Measurements from ENCODE around the gene TMEM132E.

TMEM132E gene

DNA sequence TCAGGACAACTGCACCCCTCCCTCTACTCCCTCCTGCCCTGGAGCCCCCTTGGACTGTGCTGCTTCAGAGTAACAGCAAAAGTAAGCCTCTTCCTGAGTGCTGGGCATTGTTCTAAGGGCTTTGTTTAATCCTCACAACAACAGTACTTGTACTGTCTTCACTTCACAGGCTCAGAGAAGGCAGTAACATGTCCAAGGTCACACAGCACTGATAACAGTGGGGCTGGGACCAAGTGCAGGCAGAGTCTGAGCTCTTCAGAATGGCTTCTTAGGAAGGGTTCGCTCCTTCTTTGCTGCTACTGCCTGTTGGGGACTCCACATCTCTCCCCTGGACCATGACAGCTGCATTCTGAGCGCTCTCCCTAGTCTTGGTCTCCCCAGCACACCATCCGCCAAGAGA is 24.6 kb downstream of the TMEM132E start:
- DNase-seq, result no peak

DNA sequence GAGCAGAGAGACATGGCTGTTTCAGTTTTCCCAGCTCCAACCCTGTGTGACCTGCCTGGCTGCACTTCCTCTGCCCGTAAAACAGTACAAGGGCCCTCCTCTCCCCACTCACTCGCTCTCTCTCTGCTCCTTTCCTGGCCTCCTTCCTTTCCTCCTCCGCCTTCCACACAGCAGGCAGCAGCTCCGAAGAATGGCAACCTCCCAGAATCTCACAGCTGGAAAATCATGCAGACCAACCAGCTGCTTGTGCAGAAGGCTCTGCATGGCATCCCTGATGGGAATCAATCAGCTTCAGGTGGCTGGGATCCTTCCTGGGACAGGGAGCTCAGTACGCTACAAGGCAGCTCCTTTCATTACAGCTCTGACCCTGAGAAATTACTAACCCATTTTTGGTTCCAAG is 27.4 kb downstream of the TMEM132E start:
- peak; percentile 44 for DNase-seq

GRCh38 chr17:34607917-34608316 is 28.5 kb downstream of the TMEM132E start:
- no peak for DNase-seq

DNA sequence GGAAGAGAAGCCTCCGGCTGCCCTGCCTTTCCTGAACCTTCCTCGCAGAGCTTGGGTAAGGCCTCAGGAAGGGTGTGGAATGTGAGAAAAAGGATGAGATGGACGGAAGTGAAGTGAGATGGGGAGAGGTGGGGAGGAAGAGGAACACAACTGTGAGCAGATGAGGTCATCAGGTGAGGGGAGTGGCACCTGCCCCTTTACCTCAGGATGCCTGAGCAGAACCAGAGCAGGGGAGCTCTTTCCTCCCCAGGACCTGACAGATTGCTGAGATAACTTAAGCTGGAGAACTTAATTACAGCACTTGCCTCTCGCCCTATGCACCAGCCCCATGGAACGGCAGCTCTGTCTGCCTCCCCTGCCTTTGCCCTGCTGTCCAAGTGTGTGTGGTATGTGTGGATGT is 29.8 kb downstream of the TMEM132E start:
- DNase-seq, result peak; percentile 29

DNA sequence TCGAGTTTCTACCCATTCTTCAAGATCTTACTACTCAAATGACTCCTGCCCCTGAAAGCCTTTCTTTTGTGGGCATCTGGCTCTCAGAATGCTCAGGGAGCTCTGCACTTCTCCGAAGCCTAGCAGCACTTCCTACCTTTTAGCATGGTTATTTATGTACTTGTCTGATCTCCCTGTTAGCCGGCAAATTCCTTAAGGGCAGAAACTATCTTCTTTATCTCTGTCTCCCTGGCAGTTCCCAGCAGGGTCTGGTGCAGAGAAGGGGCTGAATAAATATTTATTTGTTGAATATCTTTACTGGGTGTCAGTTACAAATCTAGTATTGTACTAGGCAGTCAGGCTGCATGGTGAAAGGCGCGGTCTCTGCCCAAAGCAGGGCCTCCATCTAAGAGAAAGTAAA is 30.7 kb downstream of the TMEM132E start:
- no peak for DNase-seq

- DNase-seq, result no peak
These were observed 31.1 kb downstream of the TMEM132E start for GRCh38 chr17:34610506-34610905.

DNA sequence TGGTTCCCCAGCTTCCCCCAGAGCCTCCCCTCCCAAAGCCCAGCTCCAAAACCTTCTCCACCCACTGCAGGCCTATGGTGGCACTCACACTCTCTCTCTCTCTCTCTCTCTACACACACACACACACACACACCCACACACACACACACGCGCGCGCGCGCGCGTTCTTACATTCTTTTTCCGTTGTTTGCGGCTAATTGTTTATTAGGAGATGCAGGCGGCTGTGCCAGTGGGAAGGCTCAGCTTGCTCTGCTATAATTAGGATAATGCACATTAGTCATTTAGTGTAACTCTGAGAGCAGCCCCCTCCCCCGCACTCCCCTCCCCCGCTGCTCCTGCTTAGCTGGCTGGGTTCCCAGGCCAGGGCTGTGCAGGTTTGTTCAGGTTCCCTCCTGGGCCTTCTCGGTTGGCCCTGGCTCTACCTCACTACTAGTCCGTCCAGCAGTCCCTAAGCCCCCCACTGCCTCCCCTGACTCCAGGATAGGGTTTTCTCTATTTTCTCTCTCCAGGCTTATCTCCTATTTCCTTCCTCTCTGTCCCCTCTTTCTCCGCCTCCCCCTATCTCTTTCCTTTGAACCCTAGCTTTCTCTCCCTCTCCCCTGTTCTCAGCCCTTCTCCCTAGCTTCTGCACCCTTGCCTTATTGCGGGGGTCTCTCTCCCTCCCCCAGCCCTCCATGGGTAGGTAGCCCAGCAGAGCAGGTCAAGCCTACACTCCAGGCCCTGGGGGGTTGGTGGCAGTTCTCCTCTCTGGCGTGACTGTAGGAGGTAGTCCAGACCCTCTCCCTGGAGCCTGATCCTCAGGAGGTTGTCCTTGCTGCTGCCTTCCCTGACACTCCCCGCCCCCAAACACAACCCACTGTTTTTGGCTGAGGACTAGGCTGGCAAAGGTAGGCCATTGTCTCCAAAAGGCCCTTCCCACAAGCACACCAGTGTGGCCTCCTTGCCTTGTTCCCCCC is 34.0 kb downstream of the TMEM132E start:
- DNase-seq, result peak; percentile 94

- DNase-seq, result peak; percentile 67
These were observed 35.3 kb downstream of the TMEM132E start for GRCh38 chr17:34614698-34615097.

DNA sequence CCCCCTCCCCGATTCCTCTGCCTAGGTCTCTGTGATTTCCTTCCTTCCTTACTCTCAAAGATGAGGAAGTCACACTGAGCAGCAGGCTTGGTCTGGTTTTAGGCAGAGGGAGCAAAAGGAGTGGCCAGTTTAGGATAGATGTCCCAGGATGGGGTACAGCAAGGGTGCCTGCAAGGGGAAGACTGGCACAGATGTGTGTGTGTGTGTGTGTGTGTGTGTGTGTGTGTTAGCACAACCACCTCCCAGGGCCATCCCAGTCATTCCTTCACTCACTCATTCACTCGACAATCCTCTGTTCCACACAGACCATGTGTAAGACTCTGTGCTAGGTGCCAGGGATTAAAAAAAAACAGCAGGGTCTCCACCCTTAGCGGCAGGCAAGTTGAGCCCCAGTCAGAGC is 35.9 kb downstream of the TMEM132E start:
- DNase-seq, result no peak

- DNase-seq, result peak; percentile 99
These were observed 36.8 kb downstream of the TMEM132E start for GRCh38 chr17:34616148-34616547.

DNA sequence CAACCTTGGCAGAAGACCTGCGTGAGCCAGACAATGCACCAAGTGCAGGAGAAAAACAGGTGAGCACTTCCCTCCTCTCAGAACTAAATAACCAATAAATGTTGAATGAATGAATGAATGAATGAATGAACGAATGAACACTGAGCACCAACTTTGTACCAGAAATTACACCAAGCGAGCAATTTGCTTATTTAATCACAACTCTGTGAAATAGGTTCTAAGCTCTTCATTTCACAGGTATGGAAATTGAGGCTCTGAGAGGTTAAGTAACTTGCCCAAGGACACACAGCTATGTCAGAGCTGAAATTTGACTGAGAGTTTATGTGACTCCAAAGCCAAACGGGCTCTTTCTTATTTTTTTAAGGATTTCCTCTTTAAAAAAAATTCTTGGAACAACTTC is 38.0 kb downstream of the TMEM132E start:
- DNase-seq, result no peak

DNA sequence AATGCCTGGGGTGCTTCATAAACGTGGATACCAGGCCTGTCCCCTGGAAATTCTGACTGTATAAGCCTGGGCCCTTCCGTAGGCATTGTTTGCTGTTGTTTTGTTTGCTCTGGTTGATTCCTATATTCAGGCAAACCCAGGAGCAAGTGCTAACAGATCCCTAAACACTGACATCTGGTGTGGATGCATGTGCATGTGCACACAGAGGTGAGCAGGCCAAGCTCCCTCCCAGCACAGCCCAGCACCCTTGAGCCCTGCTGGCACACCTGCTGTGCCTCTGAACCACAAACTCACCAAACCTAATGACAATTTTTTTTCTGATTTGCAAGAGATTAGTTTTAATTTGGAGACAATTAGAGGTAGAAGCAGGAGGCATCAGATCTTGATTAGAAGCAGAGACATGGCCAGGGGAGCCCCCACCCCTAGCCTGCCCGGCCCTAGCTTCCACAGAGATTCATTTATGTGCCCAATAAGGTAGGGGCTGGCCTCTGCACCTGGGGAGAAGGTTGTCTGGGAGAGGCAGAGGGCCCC is 40.4 kb downstream of the TMEM132E start:
- peak; percentile 98 for DNase-seq

- peak; percentile 76 for DNase-seq
These were observed 41.1 kb downstream of the TMEM132E start for GRCh38 chr17:34620458-34620857.

DNA sequence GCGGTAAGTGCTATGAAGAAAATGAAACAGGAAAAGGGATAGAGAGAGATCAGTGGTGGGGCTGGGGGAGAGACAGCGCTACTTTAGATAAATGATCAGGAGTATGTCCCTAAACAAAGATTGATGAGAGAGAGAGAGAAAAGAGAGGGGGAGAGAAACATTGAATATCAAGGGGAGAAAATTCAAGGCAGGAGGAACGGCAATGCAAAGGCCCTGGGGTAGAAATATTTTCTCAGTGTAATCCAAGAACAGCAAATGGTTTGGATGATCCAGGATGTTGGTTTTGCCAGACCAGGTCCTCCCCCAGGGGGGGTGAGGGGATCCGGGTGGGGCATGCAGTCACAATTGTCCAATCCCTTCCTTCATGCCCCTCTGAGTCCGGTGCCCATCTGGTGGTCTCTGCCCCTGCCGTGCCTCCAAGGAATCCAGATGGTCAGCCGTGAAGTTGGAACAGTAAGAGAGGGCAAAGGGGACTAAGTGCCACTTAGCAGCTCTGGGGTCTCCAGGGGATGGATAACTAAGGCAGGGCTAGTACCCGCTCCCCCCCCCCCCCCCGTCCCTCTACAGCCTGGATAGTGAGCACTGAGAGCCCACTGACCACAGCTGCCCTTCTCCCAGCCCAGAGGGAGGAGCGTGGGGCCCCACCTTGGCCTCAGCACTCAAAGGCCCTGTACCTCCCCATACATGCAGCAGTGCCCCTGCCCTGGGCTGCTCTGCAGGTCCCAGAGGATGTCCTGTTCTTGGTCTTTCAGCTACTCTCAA is 43.7 kb downstream of the TMEM132E start:
- DNase-seq, result no peak

DNA sequence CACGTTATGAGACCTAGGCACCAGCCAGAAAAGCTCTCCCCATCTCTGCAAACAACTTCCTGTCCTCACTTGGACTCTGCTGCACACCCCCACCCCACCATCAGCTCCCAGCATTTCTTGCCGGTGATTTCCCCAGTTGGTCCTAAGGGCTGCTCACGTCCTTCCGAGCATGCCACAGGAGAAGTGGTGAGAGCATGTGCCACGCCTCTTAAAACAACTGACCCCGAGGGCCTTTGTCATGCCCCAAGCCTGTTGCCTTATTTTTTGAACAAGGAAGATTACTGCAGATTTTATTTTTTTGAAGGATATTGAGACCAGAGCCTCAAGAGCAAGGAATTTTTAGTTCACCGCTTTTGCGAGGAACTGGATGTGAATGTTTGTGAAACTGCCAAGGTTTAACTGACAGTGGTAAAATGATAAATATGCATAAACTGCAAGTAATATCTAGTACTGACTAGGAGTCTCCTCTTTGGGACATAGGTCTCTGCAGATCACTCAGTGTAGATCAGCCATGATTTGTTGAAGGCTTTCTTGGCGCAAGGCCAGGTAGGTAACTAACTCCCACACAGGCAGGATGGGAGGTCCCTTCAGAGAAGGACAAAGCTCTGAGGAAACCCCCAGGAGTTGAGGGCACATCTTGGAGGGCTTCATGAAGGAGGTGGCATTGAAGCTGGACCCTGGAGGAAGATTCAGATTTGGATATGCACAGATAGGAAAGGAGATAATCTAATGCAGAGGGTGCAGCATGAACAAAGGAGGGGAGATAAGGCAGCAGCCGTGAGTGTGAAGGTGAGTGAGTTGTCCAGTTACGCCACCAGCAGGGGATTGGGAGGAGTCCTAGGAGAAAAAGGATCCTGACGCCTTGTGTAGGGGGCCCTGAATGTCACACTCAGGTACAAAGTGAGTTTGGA is 44.7 kb downstream of the TMEM132E start:
- peak; percentile 48 for DNase-seq

DNA sequence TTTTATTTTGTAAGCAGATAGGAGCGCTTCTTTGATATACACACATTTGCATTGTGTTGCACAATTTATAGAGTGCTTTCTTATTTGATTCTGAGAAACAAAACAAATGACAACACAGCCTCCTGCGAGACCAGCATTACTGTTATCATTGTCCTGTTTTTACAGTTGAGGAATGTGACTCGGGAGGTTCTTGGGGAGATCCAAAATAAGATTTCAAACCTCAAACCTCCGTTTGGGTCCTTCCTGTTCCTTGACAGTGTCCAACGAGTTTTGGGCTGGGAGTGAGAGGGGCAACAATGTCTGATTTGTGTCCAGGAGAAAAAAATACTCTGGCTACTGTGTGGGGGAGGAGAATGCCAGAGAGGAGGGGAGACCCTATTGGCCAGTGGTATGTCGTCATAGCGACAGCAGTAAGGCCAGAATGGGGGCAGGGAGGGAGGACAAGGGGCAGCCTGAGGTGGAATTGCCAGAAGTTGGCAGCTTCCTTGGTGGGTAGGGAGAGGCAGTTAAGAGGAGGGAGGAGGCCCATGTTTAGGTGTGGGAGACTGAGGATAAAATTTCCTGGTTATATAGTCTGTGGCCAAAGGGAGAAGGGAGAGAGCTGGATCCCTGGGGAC is 45.5 kb downstream of the TMEM132E start:
- no peak for DNase-seq

GRCh38 chr17:34626121-34626681 is 46.8 kb downstream of the TMEM132E start:
- no peak for DNase-seq

- no peak for DNase-seq
These were observed 49.5 kb downstream of the TMEM132E start for GRCh38 chr17:34628879-34629278.

- peak; percentile 94 for DNase-seq
These were observed 54.0 kb downstream of the TMEM132E start for GRCh38 chr17:34633351-34633750.

- DNase-seq, result no peak
These were observed 54.4 kb downstream of the TMEM132E start for GRCh38 chr17:34633760-34634159.

- DNase-seq, result no peak
These were observed 55.3 kb downstream of the TMEM132E start for GRCh38 chr17:34634551-34635160.
